Activated naive CD8-positive, alpha-beta T cell treated with anti-CD3 and anti-CD28 coated beads, Interleukin-2, amount 10 ng/mL, durations not matched to agents 7 days and 5 days (primary cell): ENCODE measurements around the gene TMPRSS4. TPM values are rescaled to one million over a fixed set of nuclear protein-coding genes. Genes with fewer than 3 reads are reported as not detected.

Experiments
- ATAC-seq: fragments of 150-1000 bp; cut with Tn5 transposase; one replicate; pipeline ENCODE4 v1.10.0; 2021; ENCODE audit warnings: low read depth, moderate library complexity
- POLR2A ChIA-PET: fragments of 350-600 bp; sonication (Branson Sonifier 250); formaldehyde crosslinking; loops from one replicate; lab custom pipeline; 2021; ENCODE audit warnings: antibody characterized with exemption; lab: Charles Lee
- DNase-seq: peaks from one replicate; pipeline ENCODE4 v3.0.0; 2021
- H3K27ac Mint-ChIP-seq: one replicate; pipeline ENCODE4 v1.8.0; 2022; ENCODE audit warnings: mild to moderate bottlenecking, mixed read lengths
- H3K27me3 Mint-ChIP-seq: one replicate; pipeline ENCODE4 v1.8.0; 2022; ENCODE audit warnings: mild to moderate bottlenecking, moderate library complexity, mixed read lengths
- H3K36me3 Mint-ChIP-seq: one replicate; pipeline ENCODE4 v1.8.0; 2021; ENCODE audit warnings: mild to moderate bottlenecking, mixed read lengths
- H3K4me1 Mint-ChIP-seq: one replicate; pipeline ENCODE4 v1.8.0; 2021; ENCODE audit warnings: mixed read lengths
- H3K4me3 Mint-ChIP-seq: one replicate; pipeline ENCODE4 v1.8.0; 2022; ENCODE audit warnings: mild to moderate bottlenecking, moderate library complexity, mixed read lengths
- H3K9me3 Mint-ChIP-seq: one replicate; pipeline ENCODE4 v1.8.0; 2021; ENCODE audit warnings: mixed read lengths
- total RNA-seq, 2 experiments: library from RNA; stranded (reverse); gene quantifications; one replicate each; pipeline ENCODE4 v1.2.3, GENCODE V29; 2021

The TMPRSS4 gene
- under 1 TPM; 0.30 to 0.40 TPM for total RNA-seq

DNA sequence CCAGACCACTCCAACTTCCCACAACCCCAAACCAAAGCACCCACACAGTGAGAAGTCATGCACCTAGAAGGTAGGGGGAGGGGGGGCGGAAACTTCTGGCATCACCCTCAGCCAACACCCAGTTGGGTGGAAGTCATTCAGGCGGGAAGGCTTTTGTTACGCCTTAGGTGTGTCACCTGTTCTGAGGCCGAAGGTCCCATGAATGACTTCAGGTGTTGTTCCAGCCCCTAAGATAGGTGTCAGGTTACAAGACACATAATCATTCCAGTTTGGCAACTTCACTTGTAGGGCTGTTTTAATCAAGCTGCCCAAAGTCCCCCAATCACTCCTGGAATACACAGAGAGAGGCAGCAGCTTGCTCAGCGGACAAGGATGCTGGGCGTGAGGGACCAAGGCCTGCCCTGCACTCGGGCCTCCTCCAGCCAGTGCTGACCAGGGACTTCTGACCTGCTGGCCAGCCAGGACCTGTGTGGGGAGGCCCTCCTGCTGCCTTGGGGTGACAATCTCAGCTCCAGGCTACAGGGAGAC is at the start of gene TMPRSS4:
TMPRSS4 (plus strand) TSS at position 325 of the 528 bp plus-strand sequence. CDS start 225 bp downstream, outside the sequence.
- H3K9me3 Mint-ChIP-seq = no peaks in the 10 kb centered on the region
- POLR2A ChIA-PET = no interaction called here
- ATAC-seq (no peak), DNase-seq (no peak)
- H3K4me3 Mint-ChIP-seq = no peak within 1 kb of the TSS
- peaks cover 4% of the 10 kb centered on the region for H3K4me1 Mint-ChIP-seq
- H3K27me3 Mint-ChIP-seq = peaks cover 18% of the 10 kb centered on the region
- H3K27ac Mint-ChIP-seq = peak within 1 kb of the TSS; percentile 50
- H3K36me3 Mint-ChIP-seq = no peaks in the 10 kb centered on the region

DNA sequence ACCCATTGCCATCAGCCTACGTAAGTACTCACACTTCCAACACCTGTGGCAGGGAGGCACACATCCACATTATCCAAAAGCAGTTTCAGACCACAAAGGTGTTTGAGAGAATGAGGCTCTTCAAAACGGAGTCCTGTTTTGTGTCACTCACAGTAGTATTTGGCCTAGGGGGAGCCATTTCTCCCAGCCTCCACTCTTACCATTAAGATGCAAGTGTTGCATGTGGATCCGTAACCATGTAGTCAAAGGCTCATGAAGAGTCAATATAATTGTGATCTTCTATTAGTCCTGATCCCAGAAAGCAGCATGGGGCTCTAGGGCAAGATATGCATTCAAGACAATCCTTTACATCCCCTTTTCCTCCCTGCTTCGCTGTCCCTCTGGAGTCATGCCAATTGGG is 49.2 kb upstream of the TMPRSS4 start:
- Mint-ChIP-seq H3K4me1 (peaks cover 16% of the 10 kb centered on the region), H3K4me3 (no peak overlapping the region), H3K36me3 (peaks cover 19% of the 10 kb centered on the region), H3K27me3 (no peaks in the 10 kb centered on the region), H3K9me3 (peaks cover 16% of the 10 kb centered on the region), H3K27ac (no peak overlapping the region)
- DNase-seq (no peak), ATAC-seq (no peak)
- POLR2A ChIA-PET = no interaction called here

DNA sequence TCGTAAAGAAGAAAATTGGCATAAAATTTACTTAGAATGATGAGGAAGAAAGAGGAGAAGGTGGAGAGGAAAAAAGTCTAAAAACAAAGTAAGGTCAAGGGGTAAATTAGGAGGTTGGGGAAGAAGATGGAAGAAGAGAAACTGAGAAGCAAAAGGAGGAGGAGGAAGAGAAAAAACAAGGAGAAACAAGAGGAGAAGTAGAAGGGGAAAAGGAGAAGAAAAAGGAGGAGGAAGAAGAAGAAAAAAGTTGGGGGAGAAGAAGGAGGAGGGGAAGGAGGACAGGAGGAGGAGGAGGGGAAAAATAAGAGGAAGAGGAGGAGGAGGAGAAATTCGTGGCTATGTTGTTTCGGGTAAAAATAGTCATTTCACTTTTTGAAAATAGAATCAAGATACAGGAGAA is 48.3 kb upstream of the TMPRSS4 start:
- H3K27ac Mint-ChIP-seq = no peak overlapping the region

GRCh38 chr11:118033443-118033842 is 43.4 kb upstream of the TMPRSS4 start:
- Mint-ChIP-seq H3K36me3 (peaks cover 18% of the 10 kb centered on the region), H3K27me3 (no peaks in the 10 kb centered on the region), H3K4me1 (peaks cover 21% of the 10 kb centered on the region), H3K4me3 (no peak overlapping the region), H3K9me3 (peaks cover 12% of the 10 kb centered on the region), H3K27ac (peak overlapping the region; percentile 4)
- ATAC-seq = no peak
- POLR2A ChIA-PET = interaction anchor here (0.5 to 2.1 kb wide), 2 partner anchors 9 to 17 kb away, joined by 5 read pairs; no protein-coding TSS in a partner anchor
- no peak for DNase-seq

More for the DNA sequence above, 48.3 kb upstream of the TMPRSS4 start:
- POLR2A ChIA-PET = interaction anchor here (1.5 kb wide), 1 partner anchor 26 kb away, joined by 5 read pairs; no protein-coding TSS in a partner anchor
- H3K9me3 Mint-ChIP-seq = peaks cover 16% of the 10 kb centered on the region
- no peak overlapping the region for H3K4me3 Mint-ChIP-seq
- peaks cover 17% of the 10 kb centered on the region for H3K36me3 Mint-ChIP-seq
- DNase-seq (no peak), ATAC-seq (no peak)
- H3K4me1 Mint-ChIP-seq = peaks cover 18% of the 10 kb centered on the region
- H3K27me3 Mint-ChIP-seq = no peaks in the 10 kb centered on the region

- DNase-seq = no peak
- POLR2A ChIA-PET = interaction anchor here (0.6 to 10.4 kb wide), 4 partner anchors 9 to 91 kb away, joined by 3 to 113 read pairs (median 4); no protein-coding TSS in a partner anchor
- peak overlapping the region; percentile 5 for H3K4me3 Mint-ChIP-seq
These were observed 34.7 kb upstream of the TMPRSS4 start for GRCh38 chr11:118042141-118042540.

GRCh38 chr11:118042796-118043195 is 34.1 kb upstream of the TMPRSS4 start:
- Mint-ChIP-seq H3K4me3 (peak overlapping the region; percentile 5), H3K36me3 (peaks cover 6% of the 10 kb centered on the region), H3K27ac (peak overlapping the region; percentile 55), H3K9me3 (peaks cover 3% of the 10 kb centered on the region), H3K4me1 (peaks cover 58% of the 10 kb centered on the region), H3K27me3 (no peaks in the 10 kb centered on the region)
- DNase-seq (no peak), ATAC-seq (no peak)
- POLR2A ChIA-PET = interaction anchor here (1.0 to 10.4 kb wide), 2 partner anchors 41 to 92 kb away, joined by 3 to 113 read pairs; no protein-coding TSS in a partner anchor

More at GRCh38 chr11:118042141-118042540, 34.7 kb upstream of the TMPRSS4 start:
- Mint-ChIP-seq H3K9me3 (peaks cover 5% of the 10 kb centered on the region), H3K36me3 (peaks cover 9% of the 10 kb centered on the region), H3K27me3 (no peaks in the 10 kb centered on the region), H3K4me1 (peaks cover 57% of the 10 kb centered on the region), H3K27ac (no peak overlapping the region)
- no peak for ATAC-seq

- H3K4me3 Mint-ChIP-seq = no peak overlapping the region
- H3K27ac Mint-ChIP-seq = peak overlapping the region; percentile 70
- H3K27me3 Mint-ChIP-seq = no peaks in the 10 kb centered on the region
- peaks cover 64% of the 10 kb centered on the region for H3K4me1 Mint-ChIP-seq
- ATAC-seq (no peak), DNase-seq (no peak)
- H3K36me3 Mint-ChIP-seq = peaks cover 2% of the 10 kb centered on the region
- POLR2A ChIA-PET = interaction anchor here (0.7 to 10.4 kb wide), 6 partner anchors 29 to 263 kb away, joined by 3 to 113 read pairs (median 6); partner anchors contain the start of gene IL10RA
- no peaks in the 10 kb centered on the region for H3K9me3 Mint-ChIP-seq
These were observed 31.7 kb upstream of the TMPRSS4 start for GRCh38 chr11:118045191-118045590.

GRCh38 chr11:118046051-118046963 is 30.6 kb upstream of the TMPRSS4 start:
- H3K4me1 Mint-ChIP-seq = peaks cover 72% of the 10 kb centered on the region
- no peak for DNase-seq
- peak overlapping the region; percentile 26 for H3K4me3 Mint-ChIP-seq
- H3K36me3 Mint-ChIP-seq = peaks cover 2% of the 10 kb centered on the region
- POLR2A ChIA-PET = interaction anchor here (0.7 to 10.4 kb wide), 10 partner anchors 30 to 231 kb away, joined by 3 to 113 read pairs (median 6); partner anchors contain the start of gene IL10RA
- ATAC-seq = peak; percentile 61
- peak overlapping the region; percentile 91 for H3K27ac Mint-ChIP-seq
- no peaks in the 10 kb centered on the region for H3K27me3 Mint-ChIP-seq
- H3K9me3 Mint-ChIP-seq = no peaks in the 10 kb centered on the region

DNA sequence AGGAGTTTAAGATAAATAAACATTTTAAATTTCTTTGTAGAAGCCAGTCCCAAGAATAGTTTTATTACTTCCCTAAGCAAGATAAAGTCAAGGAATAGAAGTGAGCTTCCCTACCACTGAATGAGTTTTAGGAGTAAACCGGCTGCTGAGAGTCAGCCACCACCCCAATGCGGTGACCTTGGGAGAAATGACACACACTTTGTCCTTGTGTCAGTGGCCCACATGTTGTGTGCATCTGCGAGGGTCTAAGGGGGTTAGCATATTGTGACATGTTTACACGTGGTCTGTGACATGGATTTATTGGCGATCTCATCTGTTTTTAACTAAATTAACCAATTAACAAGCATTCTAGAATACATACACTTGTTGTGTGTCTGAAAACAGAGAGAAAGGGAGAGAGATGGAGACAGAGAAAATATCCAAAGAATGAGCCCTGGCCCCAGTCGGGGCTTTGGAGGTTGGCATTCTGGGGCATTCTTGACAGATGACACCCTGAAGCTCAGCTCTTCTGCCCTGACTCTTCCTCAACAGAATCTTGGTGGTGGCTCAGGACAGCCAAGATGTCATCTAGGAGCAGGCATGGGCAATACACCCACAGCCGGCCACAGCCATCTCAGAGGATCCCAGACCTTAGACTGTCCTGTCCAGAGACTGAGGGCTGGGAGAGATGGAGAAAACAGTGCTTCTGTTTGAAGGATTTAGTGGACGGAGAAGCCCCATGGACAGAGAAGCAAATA is 29.7 kb upstream of the TMPRSS4 start:
- DNase-seq (no peak), ATAC-seq (no peak)
- Mint-ChIP-seq H3K4me1 (peaks cover 72% of the 10 kb centered on the region), H3K27ac (peak overlapping the region; percentile 91), H3K27me3 (no peaks in the 10 kb centered on the region), H3K9me3 (no peaks in the 10 kb centered on the region), H3K4me3 (no peak overlapping the region), H3K36me3 (peaks cover 2% of the 10 kb centered on the region)
- POLR2A ChIA-PET = interaction anchor here (0.7 to 10.4 kb wide), 10 partner anchors 9 to 231 kb away, joined by 3 to 113 read pairs (median 4); partner anchors contain the start of gene IL10RA

DNA sequence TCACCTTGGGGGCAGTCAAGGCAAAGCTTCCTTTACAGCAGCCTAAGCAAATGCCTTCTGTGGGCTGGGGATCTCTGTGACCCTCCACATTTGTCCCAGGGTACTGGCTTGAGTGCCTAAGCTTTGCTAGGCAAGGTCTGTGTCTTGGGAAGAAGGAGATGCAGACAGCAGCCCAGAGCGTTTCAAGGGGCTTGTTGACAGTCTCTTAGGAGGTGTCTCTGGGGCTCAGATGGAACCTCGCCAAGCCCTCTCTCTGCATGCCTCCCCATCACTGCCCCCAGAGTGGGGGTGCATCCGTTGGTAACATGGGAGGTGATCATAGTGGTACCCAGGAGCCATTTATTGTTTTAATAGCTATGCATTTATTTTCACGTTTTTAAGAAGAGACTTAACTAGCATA is 29.1 kb upstream of the TMPRSS4 start:
- ATAC-seq (no peak), DNase-seq (no peak)
- peaks cover 72% of the 10 kb centered on the region for H3K4me1 Mint-ChIP-seq
- H3K4me3 Mint-ChIP-seq = no peak overlapping the region
- H3K9me3 Mint-ChIP-seq = no peaks in the 10 kb centered on the region
- H3K27me3 Mint-ChIP-seq = no peaks in the 10 kb centered on the region
- POLR2A ChIA-PET = interaction anchor here (0.7 to 10.4 kb wide), 7 partner anchors 10 to 97 kb away, joined by 3 to 113 read pairs (median 8); partner anchors contain the start of gene IL10RA
- H3K36me3 Mint-ChIP-seq = peaks cover 2% of the 10 kb centered on the region
- no peak overlapping the region for H3K27ac Mint-ChIP-seq

- Mint-ChIP-seq H3K36me3 (peaks cover 2% of the 10 kb centered on the region), H3K27me3 (no peaks in the 10 kb centered on the region), H3K27ac (no peak overlapping the region), H3K9me3 (no peaks in the 10 kb centered on the region), H3K4me1 (peaks cover 76% of the 10 kb centered on the region), H3K4me3 (no peak overlapping the region)
- POLR2A ChIA-PET = interaction anchor here (0.6 to 10.4 kb wide), 7 partner anchors 11 to 225 kb away, joined by 4 to 113 read pairs (median 5); partner anchors contain the start of gene IL10RA
- DNase-seq (no peak), ATAC-seq (no peak)
These were observed 28.2 kb upstream of the TMPRSS4 start for GRCh38 chr11:118048472-118049370.

DNA sequence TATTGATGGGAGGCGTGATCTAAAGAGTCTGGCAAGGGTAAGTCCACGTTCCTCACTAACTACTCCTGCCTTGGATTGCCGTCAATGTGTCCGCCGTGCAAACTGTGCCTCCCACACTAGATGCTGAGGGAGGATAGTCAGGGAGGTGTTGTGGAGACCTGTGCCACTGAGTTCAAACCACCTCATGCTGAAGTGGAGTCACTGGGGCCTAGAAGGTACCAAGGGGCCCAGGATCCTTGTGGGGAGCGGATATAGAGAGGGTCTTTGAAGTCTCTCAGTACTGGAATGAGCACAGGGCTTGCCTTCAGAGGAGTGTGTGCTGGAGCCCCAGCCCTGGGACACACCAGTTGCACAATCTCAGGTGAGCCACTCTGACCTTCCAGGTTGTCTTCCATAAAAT is 27.1 kb upstream of the TMPRSS4 start:
- H3K27ac Mint-ChIP-seq = peak overlapping the region; percentile 75
- ATAC-seq = no peak
- POLR2A ChIA-PET = interaction anchor here (0.6 to 10.4 kb wide), 7 partner anchors 34 to 226 kb away, joined by 4 to 128 read pairs (median 18); partner anchors contain the start of gene IL10RA
- H3K9me3 Mint-ChIP-seq = no peaks in the 10 kb centered on the region
- H3K36me3 Mint-ChIP-seq = peaks cover under 1% of the 10 kb centered on the region
- H3K27me3 Mint-ChIP-seq = no peaks in the 10 kb centered on the region
- H3K4me1 Mint-ChIP-seq = peaks cover 69% of the 10 kb centered on the region
- DNase-seq = no peak
- peak overlapping the region; percentile 33 for H3K4me3 Mint-ChIP-seq
